Heart left ventricle (tissue), 13 donors: ENCODE measurements around the gene CHN1.

Experiments used
- CTCF ChIP-seq, 12 donors: fragments of 200-600 bp; sonication (generic) in 4 of 12; IDR thresholded peaks; one replicate each; pipeline versions ENCODE4 v1.5.0 to v1.8.0; 2018 to 2022; ENCODE audit warnings: antibody characterized with exemption in 12 of 12, mild to moderate bottlenecking in 5 of 12
- POLR2A ChIP-seq, 2 donors: fragments of 450-650 bp; IDR thresholded peaks; one replicate each; pipeline ENCODE4 v1.6.1; 2017; ENCODE audit warnings: antibody characterized with exemption in 2 of 2, mild to moderate bottlenecking in 2 of 2, moderate library complexity in 2 of 2
- donor health status: ischemic (EF 13 %, LVEDD 7.1; RV severe dilation, severe dysfunction).
- donor health status: DM: no; HTN: yes; CAD: no.
- donor health status: DM: no; HTN: no; CAD: no.
- donor health status: ischemic (EF 25% LVEDD 6.9; RV normal size, moderate dysfunction).
- donor health status: ischemic (EF 25% LVEDD 5.7; RV mildly dilated, moderate dysfunction).
- donor health status: ischemic (EF 35%, LVEDD 5.7; RV mildly dilated, moderate dysfunction).
- donor health status: nonischemic (EF 11% LVEDD 7.7; RV severe dilation, severe dysfunction).
- donor health status: DM: yes; HTN: yes; CAD: no.
- donor health status: PGD.
- donor health status: ischemic (EF 29% LVEDD 5.4; RV normal size, mild dysfunction).
- donor health status: nonischemic (EF 23%, LVEDD 6.1; RV moderate dilation, normal function).

GRCh38 chr2:174752403-174753037, 252.7 kb downstream of the CHN1 start:
- TF ChIP-seq CTCF (IDR thresholded peaks at IDR 0.05) (no peak), POLR2A (IDR thresholded peaks at IDR 0.05) (no peak)
